Fibroblast of skin of right quadriceps (primary cell): Measurements from ENCODE around the gene HMGN5.

Experiments
- DNase-seq: peaks from one replicate; pipeline ENCODE4 v3.0.0-alpha.2; 2013

Gene HMGN5

DNA sequence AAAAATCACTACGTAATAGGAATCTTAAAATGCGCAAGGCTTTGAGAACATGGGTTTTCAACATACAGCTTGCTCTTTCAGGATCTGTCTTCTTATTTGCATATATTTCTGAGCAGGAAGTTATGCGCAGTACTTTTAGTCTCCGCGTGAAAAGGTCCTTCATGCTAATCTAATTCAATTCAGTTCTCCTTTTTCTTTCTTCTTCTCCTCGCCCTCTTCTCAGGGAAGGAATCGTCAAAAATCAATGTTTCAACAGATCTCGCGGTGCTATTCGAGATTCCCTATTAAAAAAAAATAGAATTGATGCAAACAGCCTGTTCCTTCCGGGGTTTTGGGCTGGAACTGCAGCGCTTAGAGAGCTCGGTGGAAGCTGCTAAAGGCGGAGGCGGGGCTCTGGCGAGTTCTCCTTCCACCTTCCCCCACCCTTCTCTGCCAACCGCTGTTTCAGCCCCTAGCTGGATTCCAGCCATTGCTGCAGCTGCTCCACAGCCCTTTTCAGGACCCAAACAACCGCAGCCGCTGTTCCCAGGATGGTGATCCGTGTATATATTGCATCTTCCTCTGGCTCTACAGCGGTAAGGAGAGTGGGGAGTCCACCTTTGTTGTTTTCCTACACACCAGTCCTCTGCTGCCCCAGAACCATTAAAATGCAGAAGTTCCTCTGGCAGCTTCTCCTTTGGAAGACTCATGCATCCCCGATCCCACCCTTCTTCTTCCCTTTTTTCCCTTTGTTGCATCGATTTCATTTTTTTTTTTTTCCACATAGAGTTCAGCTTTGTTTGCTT lies at the start of gene HMGN5, which contains the start of gene SH3BGRL:
HMGN5 (minus strand) TSS at position 243 of the 785 bp plus-strand sequence. CDS start 80,364 bp downstream, outside the sequence.
SH3BGRL (plus strand) TSS at position 432 of the 785 bp plus-strand sequence; CDS start at position 531, 99 bp downstream.
- peak; percentile 88 for DNase-seq

DNA sequence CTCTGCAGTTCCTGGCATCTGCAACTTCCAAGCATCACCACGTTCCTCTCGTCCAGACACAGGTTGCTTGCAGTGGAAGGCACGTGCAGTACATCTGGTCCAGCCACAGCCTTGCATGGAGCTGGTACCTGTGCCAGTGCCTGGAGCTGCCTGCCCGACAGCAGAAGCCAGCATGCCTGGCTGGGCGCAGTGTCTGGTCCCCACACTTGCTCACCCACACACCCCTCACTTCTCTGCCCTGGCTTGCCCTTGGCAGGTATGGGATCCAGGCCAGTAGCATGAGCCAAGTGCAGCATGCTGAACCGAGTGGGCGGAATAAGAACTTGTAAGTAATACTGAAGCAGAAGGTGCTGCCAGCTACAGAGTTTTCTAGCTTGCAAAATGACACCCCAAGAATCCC lies 40.0 kb upstream of the HMGN5 start:
- no peak for DNase-seq

- no peak for DNase-seq
Observed at GRCh38 chrX:81240701-81241331, 39.1 kb upstream of the HMGN5 start.

DNA sequence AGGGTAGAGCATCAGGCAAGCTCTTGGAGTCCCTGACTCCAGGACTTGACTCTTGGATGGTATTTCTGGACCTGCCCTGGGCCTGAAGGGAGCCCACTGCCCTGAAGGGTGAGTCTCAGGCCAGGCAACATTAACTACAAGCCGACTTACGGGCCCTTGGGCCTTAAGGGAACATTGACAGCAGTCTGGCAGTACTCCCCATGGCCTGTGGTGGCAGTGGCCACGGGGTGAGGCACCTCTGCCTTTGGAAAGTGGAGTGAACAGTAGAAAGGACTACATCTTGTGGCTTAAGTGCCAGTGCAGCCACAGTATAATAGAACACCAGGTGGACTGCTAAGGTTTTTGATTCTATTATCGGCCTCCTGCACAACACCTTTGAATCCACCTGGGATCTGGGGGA lies 36.5 kb upstream of the HMGN5 start:
- no peak for DNase-seq

DNA sequence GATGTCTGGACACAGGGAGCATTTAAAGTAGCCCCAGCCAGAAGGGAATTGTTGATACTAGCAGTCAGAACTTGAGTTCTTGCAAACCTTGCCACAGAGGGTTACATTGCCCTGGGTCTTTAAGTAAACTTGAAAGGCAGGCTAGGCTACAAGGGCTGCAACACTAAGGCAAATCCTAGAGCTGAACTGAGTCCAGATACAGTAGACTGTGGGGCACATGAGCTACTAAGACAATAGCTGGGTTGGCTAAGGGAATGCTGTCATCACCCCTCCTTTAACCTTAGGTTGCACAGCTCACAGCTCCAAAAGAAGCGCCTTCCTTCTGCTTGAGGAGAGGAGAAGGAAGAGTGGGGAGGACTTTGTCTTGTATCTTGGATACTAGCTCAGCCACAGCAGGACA lies 35.8 kb upstream of the HMGN5 start:
- no peak for DNase-seq

GRCh38 chrX:81232218-81232617 lies 30.5 kb upstream of the HMGN5 start:
- no peak for DNase-seq

DNA sequence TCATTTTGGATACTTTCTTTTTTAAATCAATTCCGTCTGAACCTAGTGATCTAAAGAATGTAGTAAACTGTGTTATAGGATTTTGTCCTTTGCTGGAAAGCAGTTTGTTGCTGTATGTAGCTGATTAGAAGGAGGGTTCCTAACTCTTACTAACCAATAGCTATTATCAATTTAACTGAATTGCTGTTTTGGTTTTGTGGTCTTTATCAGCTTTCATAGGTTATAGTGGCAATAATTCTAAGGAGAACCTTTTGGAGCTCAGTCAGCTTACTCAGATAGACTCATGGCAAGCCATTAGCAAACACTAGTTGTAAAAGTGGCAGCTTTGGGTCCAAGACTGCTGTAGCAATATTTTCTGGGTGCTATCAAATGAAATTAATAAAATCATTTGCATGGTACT lies 29.8 kb upstream of the HMGN5 start:
- no peak for DNase-seq

DNA sequence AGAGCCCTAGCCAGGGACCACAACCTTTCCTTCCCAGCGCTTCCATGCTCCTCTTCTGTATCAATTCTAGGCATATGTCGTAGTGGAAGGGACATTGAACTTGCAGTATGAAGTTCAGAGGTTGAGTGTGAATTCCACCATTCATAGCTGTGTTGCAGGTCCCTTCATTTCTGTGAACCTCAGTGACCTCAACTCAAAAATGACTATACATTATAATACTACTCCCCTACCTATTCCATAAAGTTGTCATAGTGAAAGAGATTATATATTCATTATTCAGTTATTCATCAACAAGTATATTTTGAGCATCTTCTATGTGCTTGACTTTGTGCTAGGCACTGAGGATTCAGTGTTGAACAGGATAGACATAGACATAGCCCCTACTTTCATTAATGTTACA lies 28.2 kb upstream of the HMGN5 start:
- no peak for DNase-seq

- DNase-seq = no peak
Observed at GRCh38 chrX:81229229-81229628, 27.5 kb upstream of the HMGN5 start.

GRCh38 chrX:81215685-81216084 lies 14.0 kb upstream of the HMGN5 start:
- DNase-seq = no peak

GRCh38 chrX:81208916-81209315 lies 7.2 kb upstream of the HMGN5 start:
- no peak for DNase-seq

- DNase-seq = no peak
Observed at GRCh38 chrX:81206476-81206875, 4.8 kb upstream of the HMGN5 start.

DNA sequence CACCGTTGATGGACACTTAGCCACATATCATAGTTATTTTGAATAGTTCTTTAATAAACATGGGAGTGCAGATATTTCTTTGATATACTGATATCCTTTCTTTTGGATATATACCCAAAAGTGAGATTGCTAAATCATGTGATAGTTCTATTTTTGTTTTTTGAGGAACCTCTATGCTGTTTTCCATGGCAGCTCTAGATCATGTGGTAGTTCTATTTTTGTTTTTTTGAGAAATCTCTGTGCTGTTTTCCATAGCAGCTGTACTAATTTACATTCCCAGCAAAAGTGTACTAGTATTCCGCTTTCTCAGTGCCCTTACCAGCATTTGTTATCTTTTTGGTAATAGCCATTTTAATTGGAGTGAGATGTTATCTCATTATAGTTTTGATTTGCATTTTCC lies 3.8 kb upstream of the HMGN5 start:
- no peak for DNase-seq

DNA sequence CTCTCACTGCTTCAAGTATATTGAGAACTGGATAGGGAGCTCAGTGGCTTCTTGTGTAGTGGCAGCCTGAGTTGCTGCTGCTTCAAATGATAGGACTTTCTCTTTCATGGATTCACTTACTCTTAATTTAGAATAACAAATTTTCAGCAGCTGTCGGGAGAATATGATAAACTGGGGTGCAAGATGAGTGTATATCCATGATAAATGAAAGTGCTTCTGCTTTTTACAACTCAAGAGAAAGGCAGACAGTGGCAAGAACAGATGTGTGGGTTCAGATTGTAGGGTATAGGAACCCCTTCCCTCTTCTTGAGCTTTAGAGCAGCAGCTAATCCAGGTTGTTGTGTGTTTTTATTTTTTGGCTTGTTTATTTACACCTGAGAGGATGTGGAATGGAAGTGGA lies 1.2 kb upstream of the HMGN5 start:
- DNase-seq = no peak

DNA sequence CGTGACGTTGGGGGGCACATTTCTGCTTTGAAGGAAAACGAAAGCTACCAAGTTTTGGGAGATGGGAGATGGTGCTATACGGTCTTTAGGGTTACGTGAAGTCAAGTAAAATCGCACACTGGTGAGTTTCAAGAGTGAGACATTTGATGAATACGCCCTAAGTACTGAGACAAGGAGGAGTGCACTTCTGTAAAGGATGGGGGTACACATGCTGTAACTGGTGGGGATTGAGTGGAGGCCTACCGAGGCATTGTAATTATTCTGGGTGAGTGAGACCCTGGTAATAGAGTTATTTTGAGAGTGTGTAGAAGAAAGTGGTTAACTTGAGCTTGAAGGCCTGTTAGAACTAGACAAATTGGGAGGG lies 725 bp upstream of the HMGN5 start:
- no peak for DNase-seq

GRCh38 chrX:81201071-81201470 lies 642 bp downstream of the HMGN5 start:
- no peak for DNase-seq

- peak; percentile 40 for DNase-seq
Observed at GRCh38 chrX:81195712-81196111, 6.0 kb downstream of the HMGN5 start.

- no peak for DNase-seq
Observed at GRCh38 chrX:81195259-81195658, 6.5 kb downstream of the HMGN5 start.

DNA sequence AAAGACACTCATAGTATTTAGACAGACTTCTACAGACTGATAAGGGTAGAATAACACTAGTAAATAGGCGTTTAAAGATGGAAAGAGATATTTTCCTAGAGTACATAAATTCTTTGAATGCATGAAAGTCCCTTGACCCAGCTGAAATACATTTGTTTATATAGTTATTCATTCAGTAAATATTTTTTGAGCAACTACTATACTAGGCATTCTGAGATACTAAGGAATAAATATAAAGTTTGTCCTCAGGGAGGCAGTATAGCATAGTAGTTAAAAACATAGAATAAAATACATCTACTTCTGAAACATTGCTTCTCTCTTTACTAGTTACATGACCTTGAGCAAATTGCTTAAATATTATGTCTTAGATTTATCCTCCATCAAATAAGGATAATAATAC lies 27.4 kb downstream of the HMGN5 start:
- peak; percentile 2 for DNase-seq

GRCh38 chrX:81168391-81168790 lies 33.3 kb downstream of the HMGN5 start:
- no peak for DNase-seq

GRCh38 chrX:81121513-81122363 lies 80.0 kb downstream of the HMGN5 start:
- peak; percentile 92 for DNase-seq

DNA sequence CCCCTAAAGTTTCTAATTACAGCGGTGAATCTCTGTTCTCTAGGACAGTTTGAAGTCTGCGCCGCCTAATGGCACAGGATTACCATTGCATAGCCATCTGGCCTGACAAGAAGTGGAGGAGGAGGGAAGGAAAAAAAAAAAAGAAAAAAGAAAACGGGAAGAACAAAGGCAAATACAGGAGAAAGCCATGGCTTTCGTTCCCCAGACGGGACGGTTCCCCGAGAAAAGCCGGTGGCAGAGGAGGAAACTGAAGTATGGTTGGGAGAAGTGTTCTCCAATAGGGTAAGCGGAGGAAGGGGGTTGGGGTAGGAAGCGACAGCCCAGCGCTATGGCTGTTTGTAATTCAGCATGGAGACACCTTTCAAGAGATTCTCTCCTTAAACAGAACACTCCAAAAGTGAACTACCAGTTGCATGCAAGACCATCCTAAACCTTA lies 80.8 kb downstream of the HMGN5 start:
- peak; percentile 53 for DNase-seq

DNA sequence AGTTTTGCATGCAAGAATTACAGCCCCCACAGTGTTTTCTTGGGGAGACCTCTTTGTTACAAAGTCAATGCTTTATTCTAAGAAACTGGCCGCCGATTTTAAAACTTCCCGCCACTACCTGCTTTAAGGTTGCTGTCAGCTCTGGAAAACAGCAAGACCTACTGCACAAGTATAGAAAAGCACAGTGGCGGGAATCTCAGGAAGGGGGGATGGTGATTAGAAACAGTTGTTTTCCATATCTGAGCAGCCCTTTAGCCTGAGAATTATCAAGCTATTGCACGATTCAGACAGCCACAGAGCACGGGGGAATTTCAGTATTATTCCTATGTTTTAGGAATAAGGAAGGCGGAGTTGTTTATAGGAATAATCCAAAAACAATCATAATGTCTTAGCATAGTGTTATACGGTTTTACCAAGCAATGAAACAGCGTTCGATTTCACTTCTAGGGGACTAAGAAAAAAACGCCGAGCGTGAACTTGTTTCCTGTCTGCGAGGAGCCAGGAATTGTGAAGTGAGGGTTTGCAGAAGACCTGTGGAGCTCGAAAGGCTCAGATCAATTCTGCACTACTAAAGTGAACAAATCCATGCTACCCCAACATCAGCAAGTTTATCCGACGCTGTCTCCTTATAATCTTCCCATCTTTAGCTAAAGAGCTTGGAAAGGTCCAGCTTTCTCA lies 81.3 kb downstream of the HMGN5 start:
- no peak for DNase-seq
